ENCODE measurements around the gene RBPJ. TPM values are rescaled to one million over a fixed set of nuclear protein-coding genes. Genes with fewer than 3 reads are reported as not detected.

RBPJ gene
- total and polyA plus RNA-seq, 2 of the 8 experiments (the other 6 are each of a cell fraction or from before 2014, with no cell fraction given): 65.5 to 217 TPM

- no peak for TF ChIP-seq RNF2 (IDR thresholded peaks at IDR 0.05; ENCODE audit: borderline replicate concordance, low read depth, low read length, missing control alignments, poor library complexity, severe bottlenecking)
These were observed 157.5 kb downstream of the RBPJ start (continued) for GRCh38 chr4:26478330-26478729.

All from H1 (cell line).